GM12865 (cell line): ENCODE measurements around the gene KCMF1.

Experiments used
- DNase-seq: peaks from one replicate; pipeline ENCODE4 v3.0.0; 2010; ENCODE audit warnings: low read depth
- H3K4me3 ChIP-seq: 2 replicates; pipeline ENCODE4 v1.5.1; 2011; ENCODE audit warnings: mild to moderate bottlenecking, low read depth, low read length, control low read depth
- CTCF ChIP-seq: IDR thresholded peaks from 2 replicates; pipeline ENCODE4 v1.5.1; 2011; ENCODE audit warnings: low read length, control low read depth, low read depth, inconsistent platforms; ENCODE audit not compliant: insufficient read depth; ENCODE audit errors: missing control alignments

The KCMF1 gene

GRCh38 chr2:84956334-84957297 is 14.3 kb upstream of the KCMF1 start:
- no peak for TF ChIP-seq CTCF
- H3K4me3 ChIP-seq = no peak overlapping the region
- no peak for DNase-seq

GRCh38 chr2:84957771-84958134 is 13.2 kb upstream of the KCMF1 start:
- TF ChIP-seq CTCF = no peak
- DNase-seq = no peak
- H3K4me3 ChIP-seq = no peak overlapping the region

- peak; percentile 53 for DNase-seq
- no peak overlapping the region for H3K4me3 ChIP-seq
- no peak for TF ChIP-seq CTCF
Measured at GRCh38 chr2:84958135-84959059, 12.6 kb upstream of the KCMF1 start.

GRCh38 chr2:84959095-84959565 is 11.8 kb upstream of the KCMF1 start:
- TF ChIP-seq CTCF = no peak
- no peak overlapping the region for H3K4me3 ChIP-seq
- DNase-seq = no peak

GRCh38 chr2:84959566-84960506 is 11.1 kb upstream of the KCMF1 start:
- no peak overlapping the region for H3K4me3 ChIP-seq
- DNase-seq = no peak
- TF ChIP-seq CTCF = no peak

- no peak for TF ChIP-seq CTCF
- no peak overlapping the region for H3K4me3 ChIP-seq
- DNase-seq = no peak
Measured at GRCh38 chr2:84962917-84963316, 8.0 kb upstream of the KCMF1 start.
